Glomerular visceral epithelial cell (primary cell): ENCODE measurements around the gene PAK5.
"Not testable (repeated sequence)": the region's sequence is repeated elsewhere in the genome, so short reads cannot be mapped to it uniquely, and the experiment has no call there.

Source experiments
- DNase-seq: peaks from one replicate; pipeline ENCODE4 v3.0.0-alpha.2; 2016; ENCODE audit errors: extremely low spot score

The PAK5 gene

GRCh38 chr20:9685011-9685410 lies 153.9 kb downstream of the PAK5 start:
- no peak for DNase-seq

- DNase-seq, result no peak
These were observed 161.7 kb downstream of the PAK5 start for GRCh38 chr20:9677100-9677623.

DNA sequence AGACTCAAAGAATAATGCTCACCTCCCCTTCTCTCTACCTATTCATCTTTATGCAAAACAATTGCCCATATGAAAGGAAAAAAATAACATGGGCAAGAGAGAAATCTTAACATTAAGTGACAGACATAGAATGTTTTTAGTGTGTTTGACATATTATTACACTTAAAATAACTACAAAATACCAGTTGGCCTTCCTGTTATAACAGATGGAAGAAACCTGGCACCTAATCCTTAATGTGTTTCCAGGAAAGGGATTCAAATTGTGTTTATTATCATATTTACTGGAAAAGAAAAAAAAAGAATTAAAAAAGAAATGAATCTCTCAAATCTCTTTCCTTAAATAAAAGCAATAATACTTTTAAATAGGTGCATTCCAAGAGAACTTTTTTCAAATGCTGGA lies 165.9 kb downstream of the PAK5 start:
- no peak for DNase-seq

DNA sequence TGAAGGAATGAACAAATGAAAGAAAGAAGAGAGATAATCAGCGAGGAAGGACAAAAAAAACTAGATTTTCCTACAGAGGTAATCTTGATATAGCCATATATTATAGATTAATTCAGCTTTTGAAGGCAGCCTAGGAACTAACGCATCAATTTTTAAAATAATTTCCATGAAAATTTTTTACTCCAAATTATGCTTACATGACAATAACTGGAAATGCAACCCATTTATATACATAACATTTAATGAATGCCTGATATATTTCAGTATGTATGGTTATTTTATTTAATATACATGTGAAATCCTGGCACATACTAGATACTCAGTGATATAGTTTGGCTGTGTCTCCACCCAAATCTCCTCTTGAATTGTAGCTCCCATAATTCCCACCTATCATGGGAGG lies 166.8 kb downstream of the PAK5 start:
- no peak for DNase-seq

DNA sequence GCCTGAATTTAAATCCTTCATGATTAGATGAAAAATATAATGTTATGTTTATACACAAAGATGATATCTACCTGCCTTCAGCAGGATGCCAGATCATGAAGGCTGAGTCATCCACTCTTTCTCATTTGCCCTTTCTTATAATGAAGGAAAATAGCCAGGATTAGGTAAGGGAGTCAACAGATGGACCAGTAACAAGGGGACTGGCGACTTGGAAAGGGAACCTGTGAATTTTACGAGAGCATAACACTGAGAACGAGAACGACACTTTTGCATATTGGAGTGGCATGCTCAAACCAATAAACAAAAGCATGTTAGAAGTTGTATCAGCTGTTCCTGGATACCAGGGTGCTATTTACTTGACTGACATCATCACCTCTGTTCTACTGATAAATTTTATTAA lies 170.5 kb downstream of the PAK5 start:
- DNase-seq, result no peak

GRCh38 chr20:9663423-9663822 lies 175.5 kb downstream of the PAK5 start:
- DNase-seq, result no peak

- peak; percentile 12 for DNase-seq
These were observed 178.5 kb downstream of the PAK5 start for GRCh38 chr20:9660236-9660868.

- DNase-seq, result no peak
These were observed 191.1 kb downstream of the PAK5 start for GRCh38 chr20:9647741-9648140.

DNA sequence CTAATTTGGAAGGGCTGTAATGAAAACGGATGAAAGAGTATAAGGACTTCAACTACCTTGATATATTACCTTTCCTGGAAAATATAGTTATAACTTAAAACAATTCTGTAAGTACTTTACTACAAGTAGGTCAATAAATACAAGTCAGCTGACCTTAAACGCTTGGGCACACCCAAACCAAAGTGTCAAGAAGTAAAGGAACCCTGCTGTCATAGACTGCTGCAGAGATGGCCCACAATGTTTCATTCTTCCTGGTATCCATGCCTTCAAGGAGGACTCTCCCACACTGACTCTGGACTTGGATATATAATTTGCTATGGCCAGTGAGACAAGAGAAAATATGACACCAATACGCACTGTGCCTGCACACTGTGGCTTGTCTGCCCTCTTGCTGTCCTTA lies 192.5 kb downstream of the PAK5 start:
- DNase-seq, result no peak

DNA sequence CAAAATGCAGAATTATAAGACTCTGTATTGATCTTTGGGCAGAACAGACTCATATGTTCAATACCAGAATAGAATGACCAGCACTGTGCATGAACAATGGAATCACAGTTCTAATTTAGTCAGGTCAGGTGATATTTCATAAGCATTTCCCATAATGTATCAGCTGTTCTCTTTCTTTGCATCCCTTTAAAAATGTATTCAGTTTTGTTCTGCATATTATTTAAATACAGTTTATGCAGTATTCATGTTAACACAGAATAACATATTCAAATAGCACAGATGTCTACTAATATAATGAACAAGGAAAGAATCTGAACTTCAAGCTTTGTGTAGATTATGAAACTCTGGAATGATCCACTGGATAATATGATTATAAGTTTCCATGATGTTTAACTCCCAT lies 196.0 kb downstream of the PAK5 start:
- no peak for DNase-seq

DNA sequence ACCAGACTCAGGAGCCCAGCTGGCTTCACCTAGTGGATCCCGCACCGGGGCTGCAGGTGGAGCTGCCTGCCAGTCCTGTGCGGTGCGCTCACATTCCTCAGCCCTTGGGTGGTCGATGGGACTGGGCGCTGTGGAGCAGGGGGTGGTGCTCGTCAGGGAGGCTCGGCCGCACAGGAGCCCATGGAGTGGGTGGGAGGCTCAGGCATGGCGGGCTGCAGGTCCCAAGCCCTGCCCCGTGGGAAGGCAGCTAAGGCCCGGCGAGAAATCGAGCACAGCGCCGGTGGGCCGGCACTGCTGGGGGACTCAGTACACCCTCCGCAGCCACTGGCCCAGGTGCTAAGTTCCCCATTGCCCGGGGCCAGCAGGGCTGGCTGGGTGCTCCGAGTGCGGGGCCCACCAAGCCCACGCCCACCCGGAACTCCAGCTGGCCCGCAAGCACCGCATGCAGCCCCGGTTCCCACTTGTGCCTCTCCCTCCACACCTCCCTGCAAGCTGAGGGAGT lies 197.3 kb downstream of the PAK5 start:
- not testable (repeated sequence) for DNase-seq

DNA sequence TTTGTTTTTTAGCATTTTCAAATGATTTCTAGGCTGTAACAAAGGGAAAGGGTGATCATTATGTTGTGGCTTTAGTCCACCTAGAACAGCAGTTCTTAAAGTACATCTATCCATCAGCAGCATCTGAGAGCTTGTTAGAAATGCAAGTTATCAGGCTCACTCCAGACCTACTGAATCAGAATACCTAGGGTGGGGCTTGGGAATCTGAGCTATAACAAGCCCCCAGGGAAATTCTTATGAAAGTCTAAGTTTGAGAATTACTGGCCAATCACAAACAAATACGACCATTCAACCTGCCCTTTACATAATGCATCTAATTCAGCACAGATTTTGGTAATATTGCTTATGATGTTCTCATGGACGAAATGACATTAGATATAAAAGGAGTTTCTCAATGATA lies 201.0 kb downstream of the PAK5 start:
- DNase-seq, result no peak

- no peak for DNase-seq
These were observed 203.1 kb downstream of the PAK5 start for GRCh38 chr20:9635750-9636149.

DNA sequence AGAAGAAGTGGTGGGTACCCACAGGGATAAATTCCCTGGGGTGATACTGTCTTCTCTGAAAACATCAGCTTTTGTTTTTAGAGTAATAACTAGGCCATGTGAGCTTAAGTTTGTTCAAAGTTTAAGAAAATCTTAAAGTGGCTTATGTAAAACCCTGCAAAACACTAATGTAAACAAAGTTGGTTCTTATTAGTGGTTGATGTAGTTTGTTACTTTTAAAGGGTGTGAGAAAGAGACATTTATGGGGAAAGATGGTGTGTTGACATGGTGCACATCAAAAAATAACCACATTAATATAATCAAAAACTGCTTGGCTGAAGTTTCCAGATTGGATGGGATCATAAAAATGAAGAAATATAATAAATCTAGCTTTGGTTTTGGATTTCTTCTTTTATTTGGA lies 204.5 kb downstream of the PAK5 start:
- no peak for DNase-seq

DNA sequence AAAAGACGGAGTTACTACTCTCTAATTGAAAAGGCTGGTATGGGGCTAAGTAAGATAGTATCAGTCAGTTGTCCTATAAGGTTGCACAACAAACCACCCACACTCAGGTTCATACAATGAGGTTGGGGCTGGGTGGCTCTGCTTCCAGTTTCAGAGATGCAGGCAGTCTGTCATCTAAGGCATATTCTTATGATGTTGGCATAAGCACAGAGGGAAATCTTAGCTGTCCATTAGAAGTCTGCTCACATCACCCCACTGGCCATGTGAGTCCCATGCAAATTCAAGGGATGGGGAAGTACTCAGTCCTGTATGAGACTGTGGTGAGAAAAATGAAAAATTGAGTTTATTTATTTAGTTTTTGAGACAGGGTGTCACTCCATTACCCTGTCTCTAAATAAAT lies 205.9 kb downstream of the PAK5 start:
- no peak for DNase-seq

DNA sequence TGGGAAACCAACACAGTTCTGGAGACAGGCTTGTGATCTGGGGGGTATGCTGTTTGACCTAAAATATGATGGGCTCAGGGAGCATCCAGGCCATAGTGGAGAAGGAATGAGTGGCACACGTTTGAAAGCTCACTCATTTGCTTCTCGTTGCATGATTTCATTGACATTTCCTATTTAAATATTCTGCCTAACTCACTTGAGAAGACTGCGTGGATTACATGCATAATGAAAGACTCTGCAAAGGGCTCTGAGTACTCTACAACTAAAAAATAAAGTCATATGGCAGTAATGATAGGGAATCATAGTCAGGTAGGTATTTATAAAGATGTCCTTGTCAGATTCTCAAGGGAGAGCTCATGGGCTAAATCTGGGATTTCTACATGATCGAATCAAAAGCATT lies 206.6 kb downstream of the PAK5 start:
- no peak for DNase-seq

GRCh38 chr20:9630554-9630953 lies 208.3 kb downstream of the PAK5 start:
- no peak for DNase-seq

- no peak for DNase-seq
These were observed 209.0 kb downstream of the PAK5 start for GRCh38 chr20:9629831-9630230.

DNA sequence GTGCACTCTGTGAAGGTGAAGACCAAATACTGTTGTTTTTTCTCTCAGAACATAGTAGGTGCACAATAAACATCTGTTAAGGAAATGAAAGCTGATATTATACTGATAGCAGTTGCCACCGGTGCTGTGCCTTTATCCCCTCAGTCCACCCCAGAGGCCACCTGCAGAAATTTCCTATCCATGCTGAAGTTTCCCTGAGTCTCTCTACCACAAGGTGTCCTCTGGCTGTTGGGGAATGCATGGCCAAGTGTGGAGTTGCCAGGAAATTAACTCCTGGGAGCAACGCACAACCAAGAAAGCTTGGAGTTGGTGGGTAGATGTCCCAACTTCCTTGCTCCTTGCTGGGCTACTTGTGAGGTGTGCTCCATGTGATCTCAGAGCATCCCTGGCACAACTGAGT lies 210.3 kb downstream of the PAK5 start:
- DNase-seq, result no peak

DNA sequence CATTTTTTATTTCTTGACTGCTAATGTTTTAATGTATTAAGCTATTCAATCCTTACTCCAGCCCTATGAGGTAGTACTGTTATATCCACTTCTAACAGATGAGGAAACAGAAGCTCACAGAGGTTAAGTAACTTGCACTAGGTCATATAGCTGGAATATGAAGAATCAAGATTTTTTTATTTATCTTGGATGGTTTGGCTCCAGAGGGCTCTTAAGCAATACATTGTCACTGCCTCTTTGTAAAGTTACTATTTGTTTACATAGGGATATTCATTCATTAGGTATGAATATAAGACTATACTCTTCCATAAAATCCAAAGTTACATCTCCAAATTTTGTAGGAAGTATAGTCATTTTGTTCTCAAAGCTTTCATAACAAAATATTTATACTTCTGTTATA lies 210.7 kb downstream of the PAK5 start:
- DNase-seq, result no peak

- no peak for DNase-seq
These were observed 211.7 kb downstream of the PAK5 start for GRCh38 chr20:9627219-9627618.

DNA sequence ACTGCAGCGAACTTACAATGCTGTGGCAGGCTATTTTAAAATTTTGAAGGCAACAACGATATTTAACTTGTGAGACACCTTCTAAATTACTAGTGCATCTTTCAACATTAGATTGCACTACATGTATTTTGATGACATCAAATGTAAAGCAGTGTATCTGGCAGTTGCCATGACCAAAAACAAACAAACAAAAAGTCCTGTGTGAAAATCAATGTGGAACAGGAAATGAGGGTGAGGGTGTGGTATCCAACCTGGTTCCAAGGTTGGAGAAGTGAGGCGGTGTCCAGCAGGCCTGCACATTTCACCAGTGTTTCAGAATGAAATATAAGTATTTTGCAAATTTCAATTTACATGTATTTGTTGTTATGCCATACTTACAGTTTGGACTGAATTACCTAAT lies 212.5 kb downstream of the PAK5 start:
- no peak for DNase-seq

- DNase-seq, result peak; percentile 19
These were observed 220.9 kb downstream of the PAK5 start for GRCh38 chr20:9617940-9618339.

GRCh38 chr20:9616833-9617461 lies 221.9 kb downstream of the PAK5 start:
- DNase-seq, result peak; percentile 73
